HG02678 (cell line): ENCODE data around the gene TRIM65.

Experiments used
- ATAC-seq: cut with Tn5 transposase; IDR thresholded peaks from one replicate; pipeline ENCODE4 v1.9.1; 2021; ENCODE audit warnings: mild to moderate bottlenecking, moderate library complexity; ENCODE audit not compliant: unreplicated experiment

The TRIM65 gene

GRCh38 chr17:75839942-75840798, 56.6 kb downstream of the TRIM65 start:
- no peak for ATAC-seq
